HepG2 (cell line): ENCODE data around the gene DOHH. TPM values are rescaled to one million over a fixed set of nuclear protein-coding genes. Genes with fewer than 3 reads are reported as not detected.

Source experiments
- ETV6 ChIP-seq: sonication (generic); formaldehyde crosslinking; conservative IDR thresholded peaks from 2 replicates; pipeline ENCODE4 v1.4.0; 2020; ENCODE audit warnings: missing genetic modification reagents
- FOXK1 ChIP-seq: sonication (generic); formaldehyde crosslinking; IDR thresholded peaks from 2 replicates; pipeline ENCODE4 v1.4.0; 2020; ENCODE audit warnings: low read depth, missing genetic modification reagents, borderline replicate concordance
- FOXM1 ChIP-seq: sonication (generic); formaldehyde crosslinking; IDR thresholded peaks from 2 replicates; pipeline ENCODE4 v1.5.0; 2020; ENCODE audit warnings: missing genetic modification reagents
- JUNB ChIP-seq: sonication (generic); formaldehyde crosslinking; IDR thresholded peaks from 2 replicates; pipeline ENCODE4 v1.8.0; 2022; ENCODE audit warnings: missing genetic modification reagents, mild to moderate bottlenecking, borderline replicate concordance
- NR2F2 ChIP-seq: IDR thresholded peaks from 2 replicates; pipeline ENCODE4 v1.6.1; 2012; ENCODE audit warnings: low read depth, inconsistent platforms, borderline replicate concordance
- REXO4 ChIP-seq: sonication (generic); formaldehyde crosslinking; IDR thresholded peaks from 2 replicates; pipeline ENCODE4 v1.8.0; 2022; ENCODE audit warnings: missing genetic modification reagents, mild to moderate bottlenecking, borderline replicate concordance
- SYNCRIP ChIP-seq: fragments of 200-400 bp; formaldehyde crosslinking; IDR thresholded peaks from 2 replicates; pipeline ENCODE4 v1.6.1; 2018; ENCODE audit warnings: mild to moderate bottlenecking, low read depth, low read length; ENCODE audit not compliant: insufficient read depth
- ZBTB38 ChIP-seq: sonication (generic); formaldehyde crosslinking; IDR thresholded peaks from 2 replicates; pipeline ENCODE4 v1.5.1; 2020; ENCODE audit warnings: mild to moderate bottlenecking, missing genetic modification reagents
- ZBTB7B ChIP-seq: sonication (generic); formaldehyde crosslinking; IDR thresholded peaks from 2 replicates; pipeline ENCODE4 v1.4.0; 2020; ENCODE audit warnings: missing genetic modification reagents
- ZNF260 ChIP-seq: sonication (generic); formaldehyde crosslinking; IDR thresholded peaks from 2 replicates; pipeline ENCODE4 v1.4.0; 2020; ENCODE audit warnings: missing genetic modification reagents, low read depth, mild to moderate bottlenecking, borderline replicate concordance
- ZNF546 ChIP-seq: sonication (generic); formaldehyde crosslinking; conservative IDR thresholded peaks from 2 replicates; pipeline ENCODE4 v1.8.1; 2023; ENCODE audit warnings: mild to moderate bottlenecking, missing genetic modification reagents
- ZNF549 ChIP-seq: sonication (generic); formaldehyde crosslinking; IDR thresholded peaks from 2 replicates; pipeline ENCODE4 v1.5.0; 2020; ENCODE audit warnings: missing genetic modification reagents
- polyA plus RNA-seq, 8 experiments: library from polyadenylated mRNA; depleted of rRNA in 3 of 8; stranded (reverse) in 7 of 8; unstranded in 1 of 8; fragments of >200 nt; fragmentation: Illumina TruSeq in 4 of 8; extraction: Trizol in 4 of 8; gene quantifications; 2 replicates each; pipeline versions ENCODE4 v1.2.1 to v1.2.3, GENCODE V29; 2011 to 2016; ENCODE audit warnings: low read depth in 4 of 8, missing spikeins in 1 of 8, mixed read lengths in 1 of 8; ENCODE audit not compliant: insufficient read depth in 1 of 8
- total RNA-seq, 5 experiments: library from RNA; depleted of rRNA; stranded (reverse); fragments of >200 nt; fragmentation: Illumina TruSeq; extraction: Trizol; gene quantifications; 2 replicates each; pipeline ENCODE4 v1.2.3, GENCODE V29; 2016; ENCODE audit warnings: low read depth in 1 of 5
- TF ChIP-seq, protein P1 (sequence below), 2 experiments: sonication (generic) in 1 of 2; formaldehyde crosslinking in 1 of 2; IDR thresholded peaks; 2 replicates each; pipeline versions ENCODE4 v1.4.0 to v1.6.1; 2016 to 2020; ENCODE audit warnings: borderline replicate concordance in 1 of 2, low read depth in 1 of 2, mild to moderate bottlenecking in 1 of 2, missing genetic modification reagents in 1 of 2
- TF ChIP-seq, protein P2 (sequence below): IDR thresholded peaks from 2 replicates; pipeline ENCODE4 v1.6.1; 2018; ENCODE audit warnings: missing genetic modification reagents
- TF ChIP-seq, protein P3 (sequence below): sonication (generic); formaldehyde crosslinking; conservative IDR thresholded peaks from 2 replicates; pipeline ENCODE4 v1.8.0; 2022; ENCODE audit warnings: missing genetic modification reagents
- TF ChIP-seq, protein P4 (sequence below): sonication (generic); formaldehyde crosslinking; IDR thresholded peaks from 2 replicates; pipeline ENCODE4 v1.4.0; 2020; ENCODE audit warnings: missing genetic modification reagents

Gene DOHH
- total and polyA plus RNA-seq, 2 of the 13 experiments (the other 11 are each of a cell fraction or from before 2014, with no cell fraction given): 3.5 to 13.7 TPM

DNA sequence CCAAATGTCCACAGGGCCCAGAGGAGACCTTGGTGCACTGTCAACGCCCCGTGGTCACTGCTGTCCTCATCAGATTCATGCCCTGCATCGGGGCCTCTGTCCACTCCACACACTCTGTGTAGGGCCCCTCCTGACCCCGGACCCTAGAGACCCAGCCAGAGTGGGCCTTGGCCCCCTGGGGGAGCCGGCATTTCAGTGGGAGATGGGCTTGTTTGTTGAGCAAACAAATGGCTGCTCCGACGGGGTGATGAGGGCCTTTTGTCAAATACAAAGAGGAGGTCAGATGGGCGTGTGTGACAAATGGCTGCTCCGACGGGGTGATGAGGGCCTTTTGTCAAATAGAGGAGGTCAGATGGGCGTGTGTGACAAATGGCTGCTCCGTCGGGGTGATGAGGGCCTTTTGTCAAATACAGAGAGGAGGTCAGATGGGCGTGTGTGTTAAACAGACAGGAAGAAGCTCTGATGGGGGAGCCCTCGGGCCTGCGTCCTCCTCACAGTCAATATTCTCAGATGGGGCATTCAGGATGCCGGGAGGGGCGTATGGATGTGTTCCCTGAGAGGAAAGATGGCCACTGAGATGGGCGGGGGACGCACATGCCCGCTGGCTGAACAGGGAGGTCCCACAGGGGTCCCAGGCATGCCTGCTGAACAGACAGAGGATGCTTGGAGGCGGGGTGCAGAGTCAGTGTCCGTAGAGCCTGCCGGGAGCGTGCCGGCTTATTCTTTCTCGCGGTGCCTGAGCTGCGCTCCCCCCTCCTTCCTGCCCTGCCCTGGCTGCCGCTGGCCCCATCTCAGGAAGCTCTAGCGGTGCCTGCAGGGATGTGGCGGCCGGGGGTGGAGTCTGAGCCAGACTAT, 56.4 kb downstream of the DOHH start (continued):
- TF ChIP-seq, protein P1, sequence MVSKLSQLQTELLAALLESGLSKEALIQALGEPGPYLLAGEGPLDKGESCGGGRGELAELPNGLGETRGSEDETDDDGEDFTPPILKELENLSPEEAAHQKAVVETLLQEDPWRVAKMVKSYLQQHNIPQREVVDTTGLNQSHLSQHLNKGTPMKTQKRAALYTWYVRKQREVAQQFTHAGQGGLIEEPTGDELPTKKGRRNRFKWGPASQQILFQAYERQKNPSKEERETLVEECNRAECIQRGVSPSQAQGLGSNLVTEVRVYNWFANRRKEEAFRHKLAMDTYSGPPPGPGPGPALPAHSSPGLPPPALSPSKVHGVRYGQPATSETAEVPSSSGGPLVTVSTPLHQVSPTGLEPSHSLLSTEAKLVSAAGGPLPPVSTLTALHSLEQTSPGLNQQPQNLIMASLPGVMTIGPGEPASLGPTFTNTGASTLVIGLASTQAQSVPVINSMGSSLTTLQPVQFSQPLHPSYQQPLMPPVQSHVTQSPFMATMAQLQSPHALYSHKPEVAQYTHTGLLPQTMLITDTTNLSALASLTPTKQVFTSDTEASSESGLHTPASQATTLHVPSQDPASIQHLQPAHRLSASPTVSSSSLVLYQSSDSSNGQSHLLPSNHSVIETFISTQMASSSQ (IDR thresholded peaks at IDR 0.05; ENCODE audit: low read depth): no peak
- TF ChIP-seq, protein P1 (CRISPR knock-in tag; IDR thresholded peaks at IDR 0.05; ENCODE audit: borderline replicate concordance): 0 out of 2 replicates have a peak, but pooled peaks have one; percentile 12
- TF ChIP-seq REXO4 (CRISPR knock-in tag) (no peak), FOXM1 (no peak), ZNF549 (CRISPR knock-in tag) (no peak), ZBTB7B (CRISPR knock-in tag) (0 out of 2 replicates have a peak, but pooled peaks have one; percentile 36), NR2F2 (peak; percentile 24; the same call in 1 of the 2 replicates), SYNCRIP (no peak), FOXK1 (CRISPR knock-in tag) (no peak), JUNB (CRISPR knock-in tag) (no peak), ZNF546 (CRISPR knock-in tag) (no peak), ZBTB38 (CRISPR knock-in tag) (0 out of 2 replicates have a peak, but pooled peaks have one; percentile 37), ZNF260 (CRISPR knock-in tag) (no peak), ETV6 (CRISPR knock-in tag) (no peak)
- TF ChIP-seq, protein P2, sequence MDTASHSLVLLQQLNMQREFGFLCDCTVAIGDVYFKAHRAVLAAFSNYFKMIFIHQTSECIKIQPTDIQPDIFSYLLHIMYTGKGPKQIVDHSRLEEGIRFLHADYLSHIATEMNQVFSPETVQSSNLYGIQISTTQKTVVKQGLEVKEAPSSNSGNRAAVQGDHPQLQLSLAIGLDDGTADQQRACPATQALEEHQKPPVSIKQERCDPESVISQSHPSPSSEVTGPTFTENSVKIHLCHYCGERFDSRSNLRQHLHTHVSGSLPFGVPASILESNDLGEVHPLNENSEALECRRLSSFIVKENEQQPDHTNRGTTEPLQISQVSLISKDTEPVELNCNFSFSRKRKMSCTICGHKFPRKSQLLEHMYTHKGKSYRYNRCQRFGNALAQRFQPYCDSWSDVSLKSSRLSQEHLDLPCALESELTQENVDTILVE (CRISPR knock-in tag): no peak
- TF ChIP-seq, protein P3, sequence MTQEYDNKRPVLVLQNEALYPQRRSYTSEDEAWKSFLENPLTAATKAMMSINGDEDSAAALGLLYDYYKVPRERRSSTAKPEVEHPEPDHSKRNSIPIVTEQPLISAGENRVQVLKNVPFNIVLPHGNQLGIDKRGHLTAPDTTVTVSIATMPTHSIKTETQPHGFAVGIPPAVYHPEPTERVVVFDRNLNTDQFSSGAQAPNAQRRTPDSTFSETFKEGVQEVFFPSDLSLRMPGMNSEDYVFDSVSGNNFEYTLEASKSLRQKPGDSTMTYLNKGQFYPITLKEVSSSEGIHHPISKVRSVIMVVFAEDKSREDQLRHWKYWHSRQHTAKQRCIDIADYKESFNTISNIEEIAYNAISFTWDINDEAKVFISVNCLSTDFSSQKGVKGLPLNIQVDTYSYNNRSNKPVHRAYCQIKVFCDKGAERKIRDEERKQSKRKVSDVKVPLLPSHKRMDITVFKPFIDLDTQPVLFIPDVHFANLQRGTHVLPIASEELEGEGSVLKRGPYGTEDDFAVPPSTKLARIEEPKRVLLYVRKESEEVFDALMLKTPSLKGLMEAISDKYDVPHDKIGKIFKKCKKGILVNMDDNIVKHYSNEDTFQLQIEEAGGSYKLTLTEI: no peak
- TF ChIP-seq, protein P4, sequence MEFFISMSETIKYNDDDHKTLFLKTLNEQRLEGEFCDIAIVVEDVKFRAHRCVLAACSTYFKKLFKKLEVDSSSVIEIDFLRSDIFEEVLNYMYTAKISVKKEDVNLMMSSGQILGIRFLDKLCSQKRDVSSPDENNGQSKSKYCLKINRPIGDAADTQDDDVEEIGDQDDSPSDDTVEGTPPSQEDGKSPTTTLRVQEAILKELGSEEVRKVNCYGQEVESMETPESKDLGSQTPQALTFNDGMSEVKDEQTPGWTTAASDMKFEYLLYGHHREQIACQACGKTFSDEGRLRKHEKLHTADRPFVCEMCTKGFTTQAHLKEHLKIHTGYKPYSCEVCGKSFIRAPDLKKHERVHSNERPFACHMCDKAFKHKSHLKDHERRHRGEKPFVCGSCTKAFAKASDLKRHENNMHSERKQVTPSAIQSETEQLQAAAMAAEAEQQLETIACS (CRISPR knock-in tag): no peak
